Ectodermal cell (in vitro differentiated cells): ENCODE data around the gene FRMD8.

ENCODE experiments used
- H3K27ac ChIP-seq: 2 replicates; pipeline ENCODE4 v1.7.0; 2013; ENCODE audit warnings: mild to moderate bottlenecking, low read depth, low read length; ENCODE audit not compliant: insufficient read depth, poor library complexity, severe bottlenecking
- H3K27me3 ChIP-seq: 2 replicates; pipeline ENCODE4 v1.7.0; 2013; ENCODE audit warnings: mild to moderate bottlenecking, low read length; ENCODE audit not compliant: insufficient read depth, control insufficient read depth, poor library complexity, severe bottlenecking
- H3K36me3 ChIP-seq: one replicate; pipeline ENCODE4 v1.7.0; 2013; ENCODE audit warnings: low read length; ENCODE audit not compliant: control insufficient read depth, insufficient read depth
- H3K4me1 ChIP-seq: one replicate; pipeline ENCODE4 v1.7.0; 2013; ENCODE audit warnings: low read length; ENCODE audit not compliant: control insufficient read depth, insufficient read depth
- H3K4me3 ChIP-seq: 2 replicates; pipeline ENCODE4 v1.7.0; 2013; ENCODE audit warnings: low read depth, low read length, control low read depth; ENCODE audit not compliant: insufficient read depth
- H3K9me3 ChIP-seq: 2 replicates; pipeline ENCODE4 v1.7.0; 2013; ENCODE audit warnings: mild to moderate bottlenecking, low read length, moderate library complexity; ENCODE audit not compliant: control insufficient read depth
- WGBS, 2 experiments: methylation state at CpG; one replicate each; pipeline ENCODE4 v1.1.7; 2013; ENCODE audit warnings: missing lambda C conversion rate in 2 of 2; 5-methylcytosine and 5-hydroxymethylcytosine counted together

Gene FRMD8

DNA sequence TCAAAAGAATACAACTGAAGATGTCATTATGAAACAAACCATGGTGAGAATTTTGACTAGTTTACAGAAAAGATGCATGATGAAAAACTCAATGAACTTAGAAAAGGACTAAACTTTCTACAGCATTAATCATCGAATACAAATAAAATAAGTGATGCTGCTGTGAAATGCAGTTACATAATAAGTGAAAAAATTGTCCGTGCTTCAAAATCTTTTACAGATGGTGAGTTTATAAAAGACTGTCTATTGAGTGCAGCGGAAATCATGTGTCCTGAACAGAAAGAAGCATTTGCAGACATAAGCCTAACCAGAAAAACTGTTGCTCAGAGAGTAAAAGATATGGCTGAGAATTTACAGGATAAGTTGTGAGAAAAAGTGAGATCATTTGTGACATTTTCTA, 70.0 kb downstream of the FRMD8 start:
- H3K36me3 ChIP-seq: no peaks in the 10 kb centered on the region
- H3K9me3 ChIP-seq: no peaks in the 10 kb centered on the region
- WGBS, 2 experiments: 93 to 94% methylated on average over 3 of the region's 3 CpGs
- no peaks in the 10 kb centered on the region for H3K4me1 ChIP-seq
- no peak overlapping the region for H3K4me3 ChIP-seq
- H3K27ac ChIP-seq: no peak overlapping the region
- H3K27me3 ChIP-seq: peaks cover 40% of the 10 kb centered on the region

DNA sequence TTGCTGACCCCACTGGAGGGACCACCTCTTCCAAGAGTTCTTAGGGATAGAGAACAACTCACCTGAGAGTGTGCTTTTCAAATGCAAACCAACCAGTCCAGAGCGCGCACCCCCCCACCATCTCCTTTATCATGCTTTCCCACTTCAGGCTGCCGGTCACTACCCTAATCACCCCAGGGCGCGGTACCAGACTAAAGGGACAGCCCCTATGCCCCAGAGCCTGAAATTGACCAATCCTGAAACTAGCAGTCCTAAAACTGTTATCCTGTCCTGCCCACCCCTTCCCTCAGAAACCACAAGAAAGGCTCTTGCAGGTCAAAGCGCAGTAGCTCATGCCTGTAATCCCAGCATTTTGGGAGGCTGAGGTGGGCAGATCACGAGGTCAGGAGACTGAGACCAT, 73.1 kb downstream of the FRMD8 start:
- Histone ChIP-seq H3K27ac (no peak overlapping the region), H3K36me3 (no peaks in the 10 kb centered on the region), H3K27me3 (peaks cover 40% of the 10 kb centered on the region), H3K4me1 (no peaks in the 10 kb centered on the region), H3K9me3 (no peaks in the 10 kb centered on the region), H3K4me3 (no peak overlapping the region)
- WGBS, 2 experiments: 7% methylated on average over 7 of the region's 7 CpGs
